Activated T-cell treated with anti-CD3 and anti-CD28 coated beads, Interleukin-2, amount 50 U/mL, for 4 hours (primary cell): Measurements from ENCODE around the gene FRMPD4. TPM values are rescaled to one million over a fixed set of nuclear protein-coding genes. Genes with fewer than 3 reads are reported as not detected.

ENCODE experiments used
- ATAC-seq, 2 donors: fragments of 200-7000 bp; cut with Tn5 transposase; one replicate each; pipeline ENCODE4 v1.10.0; 2021
- DNase-seq: peaks from one replicate; pipeline ENCODE4 v3.0.0-alpha.2; 2020
- H3K27me3 Mint-ChIP-seq: one replicate; pipeline ENCODE4 v1.8.0; 2021; ENCODE audit warnings: low read depth, mixed read lengths
- H3K36me3 Mint-ChIP-seq: one replicate; pipeline ENCODE4 v1.8.0; 2022; ENCODE audit warnings: mixed read lengths; ENCODE audit not compliant: insufficient read depth
- H3K4me1 Mint-ChIP-seq: one replicate; pipeline ENCODE4 v1.8.0; 2021; ENCODE audit warnings: low read depth, mixed read lengths
- H3K4me3 Mint-ChIP-seq: one replicate; pipeline ENCODE4 v1.8.0; 2021; ENCODE audit warnings: mild to moderate bottlenecking, moderate library complexity, mixed read lengths
- H3K9me3 Mint-ChIP-seq: one replicate; pipeline ENCODE4 v1.8.0; 2021; ENCODE audit warnings: mixed read lengths
- total RNA-seq, 3 donors: library from RNA; stranded (reverse); gene quantifications; one replicate each; pipeline ENCODE4 v1.2.1, GENCODE V29; 2021

Gene FRMPD4
- total RNA-seq, 3 donors from 2014 or later: not detected

GRCh38 chrX:12771445-12772069 lies 633.3 kb downstream of the FRMPD4 start:
- H3K4me1 Mint-ChIP-seq: peaks cover 9% of the 10 kb centered on the region
- no peaks in the 10 kb centered on the region for H3K9me3 Mint-ChIP-seq
- H3K27me3 Mint-ChIP-seq: peaks cover 7% of the 10 kb centered on the region
- no peaks in the 10 kb centered on the region for H3K36me3 Mint-ChIP-seq
- no peak overlapping the region for H3K4me3 Mint-ChIP-seq
- ATAC-seq (peak; percentile 96 to 99), DNase-seq (peak; percentile 57)
